Stomach (tissue), 4 donors: ENCODE measurements around the gene UTP20.

Experiments used
- CTCF ChIP-seq, 7 experiments: fragments of 450-650 bp in 4 of 7; fragments of 200-600 bp in 3 of 7; sonication (generic) in 3 of 7; IDR thresholded peaks; one replicate each; pipeline ENCODE4 v1.5.1; 2016 to 2019; ENCODE audit warnings: antibody characterized with exemption in 7 of 7, control low read depth in 2 of 7, mild to moderate bottlenecking in 1 of 7
- EP300 ChIP-seq: sonication (generic); formaldehyde crosslinking; IDR thresholded peaks from one replicate; pipeline ENCODE4 v1.6.1; 2017; ENCODE audit warnings: antibody characterized with exemption
- POLR2A ChIP-seq, 4 donors: fragments of 450-650 bp; IDR thresholded peaks; one replicate each; pipeline ENCODE4 v1.6.1; 2016; ENCODE audit warnings: antibody characterized with exemption in 4 of 4, control low read depth in 2 of 4, mild to moderate bottlenecking in 1 of 4, moderate library complexity in 1 of 4

GRCh38 chr12:101327546-101327945, 47.6 kb downstream of the UTP20 start:
- TF ChIP-seq CTCF (IDR thresholded peaks at IDR 0.05): no peak
- no peak for TF ChIP-seq POLR2A (IDR thresholded peaks at IDR 0.05)
- no peak for TF ChIP-seq EP300
